ENCODE data around the gene WBP11. TPM values are rescaled to one million over a fixed set of nuclear protein-coding genes. Genes with fewer than 3 reads are reported as not detected.

The WBP11 gene
- total RNA-seq, 1 experiment from 2014 or later, result 67.4 TPM

DNA sequence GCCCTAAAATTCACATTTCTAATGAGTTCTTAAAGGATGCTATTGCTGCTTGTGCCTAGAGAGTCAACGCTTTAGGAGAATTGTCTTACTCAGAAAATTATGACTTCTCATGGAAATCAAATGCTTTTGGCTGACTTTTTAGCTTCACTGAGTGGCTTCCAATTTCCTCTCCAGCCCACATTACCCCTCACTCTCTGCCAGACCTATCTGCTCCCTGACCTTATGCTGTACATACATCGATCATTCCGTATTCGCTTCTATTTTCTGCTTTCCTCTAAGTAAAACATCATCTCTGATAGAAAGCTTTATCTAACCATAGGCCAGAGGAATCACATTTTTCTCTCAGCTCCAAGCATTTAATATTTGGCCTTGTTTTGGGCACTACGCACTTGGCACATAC, 23.2 kb upstream of the WBP11 start:
- POLR2A ChIA-PET, result no interaction called here
- intact Hi-C loops (cut with micrococcal nuclease), result no loop called here
- RAD21 ChIA-PET (ENCODE audit: low non-redundant PET in 1 of 2, low total read pairs in 2 of 2, uncharacterized antibody in 2 of 2, unreplicated experiment in 2 of 2), result no interaction called here
- no peaks in the 10 kb centered on the region for H3K9me3 ChIP-seq (ENCODE audit: control insufficient read depth in 1 of 2, insufficient read depth in 1 of 2, low read depth in 1 of 2, low read length in 2 of 2)
- H3K27me3 ChIP-seq (ENCODE audit: insufficient read depth, low read length), result no peaks in the 10 kb centered on the region
- no peaks in the 10 kb centered on the region for H3K36me3 ChIP-seq (ENCODE audit: control insufficient read depth in 1 of 2, insufficient read depth in 2 of 2, low read length in 2 of 2)
- BruUV-seq (replicated peaks), result no TSS peak
- H3K4me1 ChIP-seq (ENCODE audit: control insufficient read depth in 1 of 2, insufficient read depth in 2 of 2, low read length in 2 of 2), result no peaks in the 10 kb centered on the region
- no peaks in the 10 kb centered on the region for H3K79me2 ChIP-seq (ENCODE audit: insufficient read depth, low read length)
- CTCF ChIA-PET, result no interaction called here
- no peak for DNase-seq (ENCODE audit: low read depth, low spot score)
- no peak overlapping the region for H3K27ac ChIP-seq (ENCODE audit: low read depth, low read length)
- ATAC-seq, result no peak
- no peak overlapping the region for H3K4me2 ChIP-seq (ENCODE audit: low read length)
- no peaks in the 10 kb centered on the region for H4K20me1 ChIP-seq (ENCODE audit: insufficient read depth)
- H3K9ac ChIP-seq (ENCODE audit: low read length), result no peak overlapping the region
- no peak for TF ChIP-seq EZH2 (IDR thresholded peaks at IDR 0.05)
- TF ChIP-seq EZH2phosphoT487 (IDR thresholded peaks at IDR 0.05; ENCODE audit: borderline replicate concordance), result no peak
- no peak for TF ChIP-seq ZNF274 (IDR thresholded peaks at IDR 0.05; ENCODE audit: low read depth, low read length)
- no peak for TF ChIP-seq YY1 (IDR thresholded peaks at IDR 0.05; ENCODE audit: extremely low read depth, insufficient replicate concordance, low read depth, low read length)
- no peak for TF ChIP-seq JUND (IDR thresholded peaks at IDR 0.05)
- no peak for TF ChIP-seq SRF (IDR thresholded peaks at IDR 0.05; ENCODE audit: low read depth)
- TF ChIP-seq ZFX (IDR thresholded peaks at IDR 0.05), result no peak
- no peak for TF ChIP-seq TCF7L2 (IDR thresholded peaks at IDR 0.05; ENCODE audit: borderline replicate concordance, extremely low read depth, insufficient read depth, insufficient read length)
- no peak overlapping the region for H3K4me3 ChIP-seq (replicated peaks in 1 of 2; ENCODE audit: low read depth in 1 of 2, low read length in 2 of 2)
- H2AFZ ChIP-seq (ENCODE audit: low read depth, low read length, poor library complexity, severe bottlenecking), result no peak overlapping the region
- no peaks in the 10 kb centered on the region for H3K9me2 ChIP-seq (ENCODE audit: insufficient read depth)

GRCh38 chr12:14825256-14825655, 22.0 kb upstream of the WBP11 start:
- no peaks in the 10 kb centered on the region for H3K4me1 ChIP-seq (ENCODE audit: control insufficient read depth in 1 of 2, insufficient read depth in 2 of 2, low read length in 2 of 2)
- DNase-seq (ENCODE audit: low read depth, low spot score) (no peak), ATAC-seq (no peak)
- intact Hi-C loops (cut with micrococcal nuclease), result no loop called here
- no peaks in the 10 kb centered on the region for H3K79me2 ChIP-seq (ENCODE audit: insufficient read depth, low read length)
- ChIA-PET CTCF (no interaction called here), POLR2A (no interaction called here), RAD21 (ENCODE audit: low non-redundant PET in 1 of 2, low total read pairs in 2 of 2, uncharacterized antibody in 2 of 2, unreplicated experiment in 2 of 2) (no interaction called here)
- no peak overlapping the region for H3K9ac ChIP-seq (ENCODE audit: low read length)
- TF ChIP-seq SIN3A (IDR thresholded peaks at IDR 0.05; ENCODE audit: low read depth), result no peak
- no peak for TF ChIP-seq RAD21 (IDR thresholded peaks at IDR 0.05; ENCODE audit: low read depth)
- TF ChIP-seq POLR2A (IDR thresholded peaks at IDR 0.05; ENCODE audit: borderline replicate concordance, extremely low read depth, insufficient read depth, insufficient read length), result no peak
- TF ChIP-seq, protein P1, sequence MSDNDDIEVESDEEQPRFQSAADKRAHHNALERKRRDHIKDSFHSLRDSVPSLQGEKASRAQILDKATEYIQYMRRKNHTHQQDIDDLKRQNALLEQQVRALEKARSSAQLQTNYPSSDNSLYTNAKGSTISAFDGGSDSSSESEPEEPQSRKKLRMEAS (IDR thresholded peaks at IDR 0.05), result no peak
- TF ChIP-seq, protein P2, sequence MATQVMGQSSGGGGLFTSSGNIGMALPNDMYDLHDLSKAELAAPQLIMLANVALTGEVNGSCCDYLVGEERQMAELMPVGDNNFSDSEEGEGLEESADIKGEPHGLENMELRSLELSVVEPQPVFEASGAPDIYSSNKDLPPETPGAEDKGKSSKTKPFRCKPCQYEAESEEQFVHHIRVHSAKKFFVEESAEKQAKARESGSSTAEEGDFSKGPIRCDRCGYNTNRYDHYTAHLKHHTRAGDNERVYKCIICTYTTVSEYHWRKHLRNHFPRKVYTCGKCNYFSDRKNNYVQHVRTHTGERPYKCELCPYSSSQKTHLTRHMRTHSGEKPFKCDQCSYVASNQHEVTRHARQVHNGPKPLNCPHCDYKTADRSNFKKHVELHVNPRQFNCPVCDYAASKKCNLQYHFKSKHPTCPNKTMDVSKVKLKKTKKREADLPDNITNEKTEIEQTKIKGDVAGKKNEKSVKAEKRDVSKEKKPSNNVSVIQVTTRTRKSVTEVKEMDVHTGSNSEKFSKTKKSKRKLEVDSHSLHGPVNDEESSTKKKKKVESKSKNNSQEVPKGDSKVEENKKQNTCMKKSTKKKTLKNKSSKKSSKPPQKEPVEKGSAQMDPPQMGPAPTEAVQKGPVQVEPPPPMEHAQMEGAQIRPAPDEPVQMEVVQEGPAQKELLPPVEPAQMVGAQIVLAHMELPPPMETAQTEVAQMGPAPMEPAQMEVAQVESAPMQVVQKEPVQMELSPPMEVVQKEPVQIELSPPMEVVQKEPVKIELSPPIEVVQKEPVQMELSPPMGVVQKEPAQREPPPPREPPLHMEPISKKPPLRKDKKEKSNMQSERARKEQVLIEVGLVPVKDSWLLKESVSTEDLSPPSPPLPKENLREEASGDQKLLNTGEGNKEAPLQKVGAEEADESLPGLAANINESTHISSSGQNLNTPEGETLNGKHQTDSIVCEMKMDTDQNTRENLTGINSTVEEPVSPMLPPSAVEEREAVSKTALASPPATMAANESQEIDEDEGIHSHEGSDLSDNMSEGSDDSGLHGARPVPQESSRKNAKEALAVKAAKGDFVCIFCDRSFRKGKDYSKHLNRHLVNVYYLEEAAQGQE (IDR thresholded peaks at IDR 0.05; ENCODE audit: low read depth), result no peak
- TF ChIP-seq SP1 (IDR thresholded peaks at IDR 0.05; ENCODE audit: low read depth), result no peak
- TF ChIP-seq YY1 (IDR thresholded peaks at IDR 0.05; ENCODE audit: extremely low read depth, insufficient replicate concordance, low read depth, low read length), result no peak
- no peak for TF ChIP-seq ZFX (IDR thresholded peaks at IDR 0.05)
- TF ChIP-seq CTCF (IDR thresholded peaks at IDR 0.05 in 2 of 3, conservative IDR thresholded peaks at IDR 0.05 in 1 of 3; ENCODE audit: borderline replicate concordance in 1 of 3, insufficient read depth in 1 of 3, low read depth in 2 of 3, low read length in 2 of 3), result no peak
- TF ChIP-seq ZNF274 (IDR thresholded peaks at IDR 0.05; ENCODE audit: low read depth, low read length), result no peak
- TF ChIP-seq JUND (IDR thresholded peaks at IDR 0.05), result no peak
- TF ChIP-seq EZH2phosphoT487 (IDR thresholded peaks at IDR 0.05; ENCODE audit: borderline replicate concordance), result no peak
- no peak overlapping the region for H3K27ac ChIP-seq (ENCODE audit: low read depth, low read length)
- H3K9me3 ChIP-seq (ENCODE audit: control insufficient read depth in 1 of 2, insufficient read depth in 1 of 2, low read depth in 1 of 2, low read length in 2 of 2), result no peaks in the 10 kb centered on the region
- H2AFZ ChIP-seq (ENCODE audit: low read depth, low read length, poor library complexity, severe bottlenecking), result no peak overlapping the region
- no TSS peak for BruUV-seq (replicated peaks)
- H3K4me3 ChIP-seq (replicated peaks in 1 of 2; ENCODE audit: low read depth in 1 of 2, low read length in 2 of 2), result no peak overlapping the region
- H3K4me2 ChIP-seq (ENCODE audit: low read length), result no peak overlapping the region
- no peaks in the 10 kb centered on the region for H4K20me1 ChIP-seq (ENCODE audit: insufficient read depth)
- no peaks in the 10 kb centered on the region for H3K9me2 ChIP-seq (ENCODE audit: insufficient read depth)
- H3K36me3 ChIP-seq (ENCODE audit: control insufficient read depth in 1 of 2, insufficient read depth in 2 of 2, low read length in 2 of 2), result no peaks in the 10 kb centered on the region
- no peaks in the 10 kb centered on the region for H3K27me3 ChIP-seq (ENCODE audit: insufficient read depth, low read length)
